GM19372 (cell line): Measurements from ENCODE around the gene INPP5K.
"Not testable (repeated sequence)": the region's sequence is repeated elsewhere in the genome, so short reads cannot be mapped to it uniquely, and the experiment has no call there.

Source experiments
- ATAC-seq: cut with Tn5 transposase; IDR thresholded peaks from one replicate; pipeline ENCODE4 v1.9.1; 2021; ENCODE audit warnings: mild to moderate bottlenecking, low read depth, moderate library complexity; ENCODE audit not compliant: unreplicated experiment

Gene INPP5K

GRCh38 chr17:1470071-1470754 lies 46.2 kb downstream of the INPP5K start:
- no peak for ATAC-seq

GRCh38 chr17:1469231-1469852 lies 47.1 kb downstream of the INPP5K start:
- ATAC-seq: no peak

- ATAC-seq: no peak
These were observed 48.4 kb downstream of the INPP5K start for GRCh38 chr17:1467898-1468492.

- ATAC-seq: no peak
These were observed 49.2 kb downstream of the INPP5K start for GRCh38 chr17:1467258-1467657.

GRCh38 chr17:1464186-1464585 lies 52.2 kb downstream of the INPP5K start:
- ATAC-seq: no peak

GRCh38 chr17:1462164-1463112 lies 54.0 kb downstream of the INPP5K start:
- ATAC-seq: no peak

GRCh38 chr17:1461198-1461944 lies 55.0 kb downstream of the INPP5K start:
- ATAC-seq: no peak

GRCh38 chr17:1460233-1460632 lies 56.2 kb downstream of the INPP5K start:
- ATAC-seq: no peak

GRCh38 chr17:1455797-1456599 lies 60.4 kb downstream of the INPP5K start, which contains the start of gene CRK:
CRK (minus strand) TSS chr17:1456232; CDS start chr17:1456117, 115 bp downstream.
- ATAC-seq: peak; percentile 90

GRCh38 chr17:1455291-1455796 lies 61.1 kb downstream of the INPP5K start:
- ATAC-seq: peak; percentile 12

GRCh38 chr17:1454541-1454940 lies 61.9 kb downstream of the INPP5K start:
- no peak for ATAC-seq

GRCh38 chr17:1453694-1454093 lies 62.7 kb downstream of the INPP5K start:
- ATAC-seq: not testable (repeated sequence)

- ATAC-seq: no peak
These were observed 63.6 kb downstream of the INPP5K start for GRCh38 chr17:1452836-1453235.

- ATAC-seq: not testable (repeated sequence)
These were observed 66.2 kb downstream of the INPP5K start for GRCh38 chr17:1450261-1450660.

GRCh38 chr17:1449412-1449967 lies 66.9 kb downstream of the INPP5K start:
- no peak for ATAC-seq

GRCh38 chr17:1447052-1447451 lies 69.4 kb downstream of the INPP5K start:
- no peak for ATAC-seq

- ATAC-seq: no peak
These were observed 70.2 kb downstream of the INPP5K start for GRCh38 chr17:1446201-1446600.

- ATAC-seq: not testable (repeated sequence)
These were observed 70.7 kb downstream of the INPP5K start for GRCh38 chr17:1445695-1446094.
